H9 (cell line): ENCODE data around the gene GLI2. TPM values are rescaled to one million over a fixed set of nuclear protein-coding genes. Genes with fewer than 3 reads are reported as not detected.

ENCODE experiments used
- DNase-seq: peaks from one replicate; pipeline ENCODE4 v3.0.0-alpha.2; 2017
- H2AFZ ChIP-seq: one replicate; pipeline ENCODE4 v1.6.1; 2013; ENCODE audit warnings: mild to moderate bottlenecking, low read length, control low read depth, moderate library complexity
- H2AK5ac ChIP-seq: 2 replicates; pipeline ENCODE4 v1.6.1; 2013; ENCODE audit warnings: low read length, control low read depth, mixed read lengths; ENCODE audit not compliant: insufficient read length
- H2BK120ac ChIP-seq: one replicate; pipeline ENCODE4 v1.6.1; 2013; ENCODE audit warnings: low read depth, mild to moderate bottlenecking, low read length, control low read depth, inconsistent platforms; ENCODE audit not compliant: poor library complexity, severe bottlenecking
- H2BK12ac ChIP-seq: 2 replicates; pipeline ENCODE4 v1.6.1; 2013; ENCODE audit warnings: low read length, control low read depth, mixed read lengths, low read depth; ENCODE audit not compliant: insufficient read length
- H2BK15ac ChIP-seq: 2 replicates; pipeline ENCODE4 v1.6.1; 2013; ENCODE audit warnings: low read depth, low read length, control low read depth
- H2BK20ac ChIP-seq: one replicate; pipeline ENCODE4 v1.6.1; 2013; ENCODE audit warnings: low read depth, mild to moderate bottlenecking, low read length, control low read depth, inconsistent platforms; ENCODE audit not compliant: poor library complexity, severe bottlenecking
- H2BK5ac ChIP-seq: 2 replicates; pipeline ENCODE4 v1.6.1; 2013; ENCODE audit warnings: low read length, control low read depth, mixed read lengths; ENCODE audit not compliant: insufficient read length
- H3K14ac ChIP-seq: 2 replicates; pipeline ENCODE4 v1.6.1; 2013; ENCODE audit warnings: low read length, control low read depth; ENCODE audit not compliant: insufficient read depth
- H3K18ac ChIP-seq: 2 replicates; pipeline ENCODE4 v1.6.1; 2013; ENCODE audit warnings: low read depth, mild to moderate bottlenecking, mixed read lengths, low read length, control low read depth; ENCODE audit not compliant: insufficient read length
- H3K23ac ChIP-seq: 2 replicates; pipeline ENCODE4 v1.6.1; 2013; ENCODE audit warnings: low read length, control low read depth, mixed read lengths, low read depth; ENCODE audit not compliant: insufficient read length
- H3K23me2 ChIP-seq: 2 replicates; pipeline ENCODE4 v1.6.1; 2013; ENCODE audit warnings: low read depth, mild to moderate bottlenecking, mixed read lengths, low read length, control low read depth; ENCODE audit not compliant: insufficient read length, poor library complexity, severe bottlenecking
- H3K27ac ChIP-seq: 2 replicates; pipeline ENCODE4 v1.5.1; 2013; ENCODE audit warnings: low read length, control low read depth, mixed read lengths, low read depth; ENCODE audit not compliant: insufficient read length
- H3K27me3 ChIP-seq: 2 replicates; pipeline ENCODE4 v1.6.1; 2013; ENCODE audit warnings: low read length, control low read depth, inconsistent platforms; ENCODE audit not compliant: insufficient read depth
- H3K4ac ChIP-seq: 2 replicates; pipeline ENCODE4 v1.6.1; 2013; ENCODE audit warnings: low read depth, mild to moderate bottlenecking, control low read depth, inconsistent platforms, low read length, moderate library complexity
- H3K4me1 ChIP-seq: 2 replicates; pipeline ENCODE4 v1.6.1; 2013; ENCODE audit warnings: low read length, control low read depth, inconsistent platforms; ENCODE audit not compliant: insufficient read depth
- H3K4me2 ChIP-seq: 2 replicates; pipeline ENCODE4 v1.6.1; 2013; ENCODE audit warnings: low read length, control low read depth, mixed read lengths; ENCODE audit not compliant: insufficient read length, insufficient read depth
- H3K56ac ChIP-seq: 2 replicates; pipeline ENCODE4 v1.6.1; 2013; ENCODE audit warnings: low read depth, mild to moderate bottlenecking, mixed read lengths, low read length, control low read depth; ENCODE audit not compliant: insufficient read length
- H3K79me1 ChIP-seq: 2 replicates; pipeline ENCODE4 v1.6.1; 2013; ENCODE audit warnings: low read depth, mild to moderate bottlenecking, moderate library complexity, low read length, control low read depth, inconsistent platforms; ENCODE audit not compliant: insufficient read depth, poor library complexity, severe bottlenecking
- H3K79me2 ChIP-seq: 2 replicates; pipeline ENCODE4 v1.6.1; 2013; ENCODE audit warnings: low read length, control low read depth, inconsistent platforms; ENCODE audit not compliant: insufficient read depth
- H3K9ac ChIP-seq: 2 replicates; pipeline ENCODE4 v1.6.1; 2013; ENCODE audit warnings: low read length, control low read depth, mixed read lengths; ENCODE audit not compliant: insufficient read length; ENCODE audit errors: extremely low read depth
- H3K9me3 ChIP-seq: one replicate; pipeline ENCODE4 v1.6.1; 2013; ENCODE audit warnings: low read depth, low read length, inconsistent platforms; ENCODE audit not compliant: control insufficient read depth
- H3T11ph ChIP-seq: one replicate; pipeline ENCODE4 v1.6.1; 2013; ENCODE audit warnings: mild to moderate bottlenecking, low read length, control low read depth, inconsistent platforms
- H4K20me1 ChIP-seq: one replicate; pipeline ENCODE4 v1.6.1; 2013; ENCODE audit not compliant: control insufficient read depth, insufficient read length, insufficient read depth
- H4K5ac ChIP-seq: 2 replicates; pipeline ENCODE4 v1.6.1; 2013; ENCODE audit warnings: low read depth, mild to moderate bottlenecking, mixed read lengths, low read length, control low read depth; ENCODE audit not compliant: insufficient read length
- H4K8ac ChIP-seq: replicated peaks from 2 replicates; pipeline ENCODE4 v1.6.1; 2013; ENCODE audit warnings: low read length, control low read depth, mixed read lengths, low read depth; ENCODE audit not compliant: insufficient read length
- H4K91ac ChIP-seq: 2 replicates; pipeline ENCODE4 v1.6.1; 2013; ENCODE audit warnings: low read depth, mild to moderate bottlenecking, moderate library complexity, mixed read lengths, low read length, control low read depth; ENCODE audit not compliant: insufficient read length
- H3K27ac Mint-ChIP-seq, 3 experiments: 2 replicates in 2 of 3; 3 replicates in 1 of 3; pipeline ENCODE4 v1.8.0; 2020 to 2021; ENCODE audit warnings: mixed read lengths in 3 of 3, mild to moderate bottlenecking in 1 of 3, moderate library complexity in 1 of 3
- H3K27me3 Mint-ChIP-seq: 2 replicates; pipeline ENCODE4 v1.8.0; 2021; ENCODE audit warnings: low read depth, mild to moderate bottlenecking, moderate library complexity, mixed read lengths
- H3K36me3 Mint-ChIP-seq, 3 experiments: 2 replicates in 2 of 3; 3 replicates in 1 of 3; pipeline ENCODE4 v1.8.0; 2020 to 2021; ENCODE audit warnings: low read depth in 3 of 3, mixed read lengths in 3 of 3; ENCODE audit not compliant: insufficient read depth in 1 of 3
- H3K4me1 Mint-ChIP-seq, 2 experiments: 2 replicates each; pipeline ENCODE4 v1.8.0; 2020; ENCODE audit warnings: mixed read lengths in 2 of 2
- H3K4me3 Mint-ChIP-seq, 2 experiments: 2 replicates in 1 of 2; 3 replicates in 1 of 2; pipeline ENCODE4 v1.8.0; 2020 to 2021; ENCODE audit warnings: mild to moderate bottlenecking in 2 of 2, mixed read lengths in 2 of 2, moderate library complexity in 1 of 2
- H3K9me3 Mint-ChIP-seq, 2 experiments: 2 replicates in 1 of 2; 3 replicates in 1 of 2; pipeline ENCODE4 v1.8.0; 2020; ENCODE audit warnings: mild to moderate bottlenecking in 2 of 2, mixed read lengths in 2 of 2, moderate library complexity in 1 of 2
- WGBS: extraction: QIAGEN DNeasy Blood & Tissue Kit; methylation state at CpG from one replicate; pipeline ENCODE4 v1.1.7; 2013; ENCODE audit warnings: missing lambda C conversion rate, low lambda C conversion rate, mixed read lengths; ENCODE audit not compliant: insufficient read length; ENCODE audit errors: extremely low coverage; 5-methylcytosine and 5-hydroxymethylcytosine counted together
- total RNA-seq: library from RNA; stranded (reverse); gene quantifications from 2 replicates; pipeline ENCODE4 v1.2.1, GENCODE V29; 2021
- TF ChIP-seq, protein P1 (sequence below): fragments of 200-600 bp; sonication (generic); conservative IDR thresholded peaks from 3 replicates; pipeline ENCODE4 v1.8.0; 2021; ENCODE audit warnings: antibody characterized with exemption, mild to moderate bottlenecking

The GLI2 gene
- total RNA-seq, 1 experiment from 2014 or later: 56.7 TPM

DNA sequence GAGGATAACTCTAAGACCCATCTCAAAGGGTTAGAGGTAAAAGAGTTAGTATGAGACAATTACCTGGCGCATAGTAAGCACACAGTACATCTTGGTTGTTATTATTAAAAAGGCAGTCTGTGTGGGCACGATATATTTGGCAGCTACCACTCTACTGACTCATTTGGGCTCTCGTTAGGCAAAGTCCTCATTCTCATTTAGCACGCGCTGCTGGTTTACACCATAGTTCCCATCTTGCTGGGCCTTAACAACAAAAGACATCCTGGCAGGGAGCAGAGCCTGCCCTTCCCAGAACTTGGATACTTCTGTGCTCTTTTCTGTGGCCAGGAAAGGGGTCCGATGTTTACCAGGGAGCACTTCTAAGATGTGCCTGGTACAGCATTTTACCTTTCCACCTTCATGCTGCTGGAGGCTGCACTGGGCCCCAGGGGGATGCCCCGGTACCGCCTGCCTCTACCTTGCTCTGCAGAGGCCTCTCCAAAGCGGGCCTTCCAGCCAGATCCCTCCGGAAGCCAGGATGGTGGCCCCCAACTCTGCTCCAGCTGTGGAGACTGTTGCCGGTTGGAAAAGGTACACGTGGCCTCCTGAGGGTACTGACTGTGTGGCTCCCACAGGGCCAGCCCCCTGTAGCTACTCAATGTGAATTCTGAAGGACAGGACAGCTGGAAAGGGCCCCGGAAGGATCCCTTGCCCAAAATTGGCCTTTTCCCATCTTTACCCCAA lies 15.0 kb downstream of the GLI2 start:
- no peak overlapping the region for H2AK5ac ChIP-seq
- no peak overlapping the region for H2AFZ ChIP-seq
- H3K56ac ChIP-seq: no peak overlapping the region
- no peak overlapping the region for H2BK12ac ChIP-seq
- Mint-ChIP-seq H3K36me3 (peaks cover 4 to 10% (median 4%) of the 10 kb centered on the region in 3 experiments; a peak in 5 of 7 replicates), H3K27ac (peak overlapping the region in 2 of 3 experiments; percentile 8 to 80; a peak in 3 of 7 replicates), H3K9me3 (no peaks in the 10 kb centered on the region), H3K4me1 (peaks cover 47 to 64% of the 10 kb centered on the region in 2 experiments), H3K27me3 (no peaks in the 10 kb centered on the region), H3K4me3 (no peak overlapping the region)
- H3T11ph ChIP-seq: no peak overlapping the region
- H3K4me2 ChIP-seq: no peak overlapping the region
- no peak overlapping the region for H2BK120ac ChIP-seq
- no peak overlapping the region for H4K91ac ChIP-seq
- no peak overlapping the region for H2BK5ac ChIP-seq
- H3K27me3 ChIP-seq: no peaks in the 10 kb centered on the region
- H2BK20ac ChIP-seq: no peak overlapping the region
- no peak overlapping the region for H3K9ac ChIP-seq
- no peaks in the 10 kb centered on the region for H3K9me3 ChIP-seq
- peaks cover 36% of the 10 kb centered on the region; the same call in 1 of the 2 replicates for H3K79me2 ChIP-seq
- WGBS: no CpG with 5 or more reads among the region's 13 CpGs
- H4K20me1 ChIP-seq: no peaks in the 10 kb centered on the region
- no peak overlapping the region for H3K23ac ChIP-seq
- no peak overlapping the region for H3K4ac ChIP-seq
- H3K14ac ChIP-seq: no peak overlapping the region
- TF ChIP-seq, protein P1, sequence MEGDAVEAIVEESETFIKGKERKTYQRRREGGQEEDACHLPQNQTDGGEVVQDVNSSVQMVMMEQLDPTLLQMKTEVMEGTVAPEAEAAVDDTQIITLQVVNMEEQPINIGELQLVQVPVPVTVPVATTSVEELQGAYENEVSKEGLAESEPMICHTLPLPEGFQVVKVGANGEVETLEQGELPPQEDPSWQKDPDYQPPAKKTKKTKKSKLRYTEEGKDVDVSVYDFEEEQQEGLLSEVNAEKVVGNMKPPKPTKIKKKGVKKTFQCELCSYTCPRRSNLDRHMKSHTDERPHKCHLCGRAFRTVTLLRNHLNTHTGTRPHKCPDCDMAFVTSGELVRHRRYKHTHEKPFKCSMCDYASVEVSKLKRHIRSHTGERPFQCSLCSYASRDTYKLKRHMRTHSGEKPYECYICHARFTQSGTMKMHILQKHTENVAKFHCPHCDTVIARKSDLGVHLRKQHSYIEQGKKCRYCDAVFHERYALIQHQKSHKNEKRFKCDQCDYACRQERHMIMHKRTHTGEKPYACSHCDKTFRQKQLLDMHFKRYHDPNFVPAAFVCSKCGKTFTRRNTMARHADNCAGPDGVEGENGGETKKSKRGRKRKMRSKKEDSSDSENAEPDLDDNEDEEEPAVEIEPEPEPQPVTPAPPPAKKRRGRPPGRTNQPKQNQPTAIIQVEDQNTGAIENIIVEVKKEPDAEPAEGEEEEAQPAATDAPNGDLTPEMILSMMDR: no peak
- H3K23me2 ChIP-seq: no peaks in the 10 kb centered on the region
- DNase-seq: peak; percentile 29
- H3K79me1 ChIP-seq: peaks cover 4% of the 10 kb centered on the region
- H3K27ac ChIP-seq: no peak overlapping the region
- no peak overlapping the region for H4K5ac ChIP-seq
- H2BK15ac ChIP-seq: no peak overlapping the region
- H3K4me1 ChIP-seq: peaks cover 6% of the 10 kb centered on the region; the same call in 1 of the 2 replicates
- no peak overlapping the region for H4K8ac ChIP-seq
- no peak overlapping the region for H3K18ac ChIP-seq
